ENCODE results near the gene GABRB1.
"Not testable (repeated sequence)": the region's sequence is repeated elsewhere in the genome, so short reads cannot be mapped to it uniquely, and the experiment has no call there.

Gene GABRB1

GRCh38 chr4:47275595-47275994 is 244.2 kb downstream of the GABRB1 start:
- H3K9ac ChIP-seq (ENCODE audit: insufficient read length): no peak overlapping the region
- no peak for DNase-seq (ENCODE audit: low read depth, low spot score)
- H3K27ac ChIP-seq: no peak overlapping the region
- H3K36me3 ChIP-seq (ENCODE audit: insufficient read depth, low read length): no peaks in the 10 kb centered on the region
- H3K9me3 ChIP-seq (ENCODE audit: low read depth, low read length): no peaks in the 10 kb centered on the region
- TF ChIP-seq FOXP2 (optimal IDR thresholded peaks at IDR 0.05; ENCODE audit: control extremely low read depth, extremely low read length, insufficient read depth) (no peak), EZH2 (IDR thresholded peaks at IDR 0.05) (no peak), POLR2AphosphoS5 (IDR thresholded peaks at IDR 0.05; ENCODE audit: borderline replicate concordance, low read depth, low read length) (no peak)
- no peak overlapping the region for H3K4me3 ChIP-seq

- DNase-seq (ENCODE audit: low read depth, low spot score): no peak
- no peak overlapping the region for H3K4me3 ChIP-seq
- H3K9me3 ChIP-seq (ENCODE audit: low read depth, low read length): no peaks in the 10 kb centered on the region
- H3K27ac ChIP-seq: no peak overlapping the region
- no peak overlapping the region for H3K9ac ChIP-seq (ENCODE audit: insufficient read length)
- TF ChIP-seq EZH2 (IDR thresholded peaks at IDR 0.05) (no peak), FOXP2 (optimal IDR thresholded peaks at IDR 0.05; ENCODE audit: control extremely low read depth, extremely low read length, insufficient read depth) (no peak), POLR2AphosphoS5 (IDR thresholded peaks at IDR 0.05; ENCODE audit: borderline replicate concordance, low read depth, low read length) (no peak)
- no peaks in the 10 kb centered on the region for H3K36me3 ChIP-seq (ENCODE audit: insufficient read depth, low read length)
Observed at GRCh38 chr4:47278631-47279030, 247.3 kb downstream of the GABRB1 start.

- Histone ChIP-seq H3K36me3 (ENCODE audit: insufficient read depth, low read length) (no peaks in the 10 kb centered on the region), H3K27ac (no peak overlapping the region), H3K4me3 (no peak overlapping the region), H3K9me3 (ENCODE audit: low read depth, low read length) (no peaks in the 10 kb centered on the region), H3K9ac (ENCODE audit: insufficient read length) (no peak overlapping the region)
- DNase-seq (ENCODE audit: low read depth, low spot score): no peak
- TF ChIP-seq FOXP2 (optimal IDR thresholded peaks at IDR 0.05; ENCODE audit: control extremely low read depth, extremely low read length, insufficient read depth) (no peak), POLR2AphosphoS5 (IDR thresholded peaks at IDR 0.05; ENCODE audit: borderline replicate concordance, low read depth, low read length) (no peak), EZH2 (IDR thresholded peaks at IDR 0.05) (no peak)
Observed at GRCh38 chr4:47287735-47288134, 256.4 kb downstream of the GABRB1 start.

GRCh38 chr4:47289805-47290204 is 258.4 kb downstream of the GABRB1 start:
- TF ChIP-seq POLR2AphosphoS5 (IDR thresholded peaks at IDR 0.05; ENCODE audit: borderline replicate concordance, low read depth, low read length) (no peak), FOXP2 (optimal IDR thresholded peaks at IDR 0.05; ENCODE audit: control extremely low read depth, extremely low read length, insufficient read depth) (no peak), EZH2 (IDR thresholded peaks at IDR 0.05) (no peak)
- Histone ChIP-seq H3K27ac (no peak overlapping the region), H3K36me3 (ENCODE audit: insufficient read depth, low read length) (no peaks in the 10 kb centered on the region), H3K9ac (ENCODE audit: insufficient read length) (no peak overlapping the region), H3K9me3 (ENCODE audit: low read depth, low read length) (no peaks in the 10 kb centered on the region), H3K4me3 (no peak overlapping the region)
- no peak for DNase-seq (ENCODE audit: low read depth, low spot score)

GRCh38 chr4:47290873-47291272 is 259.5 kb downstream of the GABRB1 start:
- not testable (repeated sequence) for H3K9ac ChIP-seq (ENCODE audit: insufficient read length); H3K9me3 ChIP-seq (ENCODE audit: low read depth, low read length); DNase-seq (ENCODE audit: low read depth, low spot score); H3K4me3 ChIP-seq; H3K36me3 ChIP-seq (ENCODE audit: insufficient read depth, low read length); H3K27ac ChIP-seq

- TF ChIP-seq EZH2 (IDR thresholded peaks at IDR 0.05) (no peak), FOXP2 (optimal IDR thresholded peaks at IDR 0.05; ENCODE audit: control extremely low read depth, extremely low read length, insufficient read depth) (no peak), POLR2AphosphoS5 (IDR thresholded peaks at IDR 0.05; ENCODE audit: borderline replicate concordance, low read depth, low read length) (no peak)
- H3K27ac ChIP-seq: no peak overlapping the region
- DNase-seq (ENCODE audit: low read depth, low spot score): no peak
- no peaks in the 10 kb centered on the region for H3K9me3 ChIP-seq (ENCODE audit: low read depth, low read length)
- no peak overlapping the region for H3K4me3 ChIP-seq
- H3K36me3 ChIP-seq (ENCODE audit: insufficient read depth, low read length): no peaks in the 10 kb centered on the region
- H3K9ac ChIP-seq (ENCODE audit: insufficient read length): no peak overlapping the region
Observed at GRCh38 chr4:47309165-47309564, 277.8 kb downstream of the GABRB1 start.

GRCh38 chr4:47312170-47312569 is 280.8 kb downstream of the GABRB1 start:
- no peak overlapping the region for H3K9ac ChIP-seq (ENCODE audit: insufficient read length)
- no peak for DNase-seq (ENCODE audit: low read depth, low spot score)
- no peak overlapping the region for H3K4me3 ChIP-seq
- H3K9me3 ChIP-seq (ENCODE audit: low read depth, low read length): no peaks in the 10 kb centered on the region; the same call in 1 of the 2 replicates
- H3K36me3 ChIP-seq (ENCODE audit: insufficient read depth, low read length): no peaks in the 10 kb centered on the region
- TF ChIP-seq FOXP2 (optimal IDR thresholded peaks at IDR 0.05; ENCODE audit: control extremely low read depth, extremely low read length, insufficient read depth): no peak
- TF ChIP-seq POLR2AphosphoS5 (IDR thresholded peaks at IDR 0.05; ENCODE audit: borderline replicate concordance, low read depth, low read length): no peak
- no peak for TF ChIP-seq EZH2 (IDR thresholded peaks at IDR 0.05)
- no peak overlapping the region for H3K27ac ChIP-seq

- Histone ChIP-seq H3K27ac (no peak overlapping the region), H3K4me3 (no peak overlapping the region), H3K36me3 (ENCODE audit: insufficient read depth, low read length) (no peaks in the 10 kb centered on the region), H3K9ac (ENCODE audit: insufficient read length) (no peak overlapping the region), H3K9me3 (ENCODE audit: low read depth, low read length) (no peaks in the 10 kb centered on the region; the same call in 1 of the 2 replicates)
- DNase-seq (ENCODE audit: low read depth, low spot score): no peak
- TF ChIP-seq EZH2 (IDR thresholded peaks at IDR 0.05): no peak
- no peak for TF ChIP-seq POLR2AphosphoS5 (IDR thresholded peaks at IDR 0.05; ENCODE audit: borderline replicate concordance, low read depth, low read length)
- no peak for TF ChIP-seq FOXP2 (optimal IDR thresholded peaks at IDR 0.05; ENCODE audit: control extremely low read depth, extremely low read length, insufficient read depth)
Observed at GRCh38 chr4:47313384-47313783, 282.0 kb downstream of the GABRB1 start.

GRCh38 chr4:47315346-47315745 is 284.0 kb downstream of the GABRB1 start:
- no peaks in the 10 kb centered on the region for H3K36me3 ChIP-seq (ENCODE audit: insufficient read depth, low read length)
- no peak for DNase-seq (ENCODE audit: low read depth, low spot score)
- TF ChIP-seq POLR2AphosphoS5 (IDR thresholded peaks at IDR 0.05; ENCODE audit: borderline replicate concordance, low read depth, low read length) (no peak), EZH2 (IDR thresholded peaks at IDR 0.05) (no peak), FOXP2 (optimal IDR thresholded peaks at IDR 0.05; ENCODE audit: control extremely low read depth, extremely low read length, insufficient read depth) (no peak)
- H3K9me3 ChIP-seq (ENCODE audit: low read depth, low read length): no peaks in the 10 kb centered on the region; the same call in 1 of the 2 replicates
- no peak overlapping the region for H3K4me3 ChIP-seq
- no peak overlapping the region for H3K9ac ChIP-seq (ENCODE audit: insufficient read length)
- H3K27ac ChIP-seq: no peak overlapping the region

Measured in SK-N-MC (cell line).